ENCODE data around the gene SERHL2.
"Not testable (repeated sequence)": the region's sequence is repeated elsewhere in the genome, so short reads cannot be mapped to it uniquely, and the experiment has no call there.

The SERHL2 gene

GRCh38 chr22:42553475-42554361 lies at the start of gene SERHL2:
Gene SERHL2 (plus strand): TSS chr22:42553956. CDS start chr22:42554021, 65 bp downstream.
- Histone ChIP-seq H3K27me3 (ENCODE audit: insufficient read depth, low read length) (no peaks in the 10 kb centered on the region), H3K4me1 (ENCODE audit: insufficient read depth, low read length) (no peaks in the 10 kb centered on the region), H2AFZ (ENCODE audit: low read depth, low read length) (no peak within 1 kb of the TSS), H3K4me3 (ENCODE audit: low read length) (no peak within 1 kb of the TSS), H3K36me3 (ENCODE audit: insufficient read depth, low read length) (no peaks in the 10 kb centered on the region), H3K9me3 (ENCODE audit: low read length) (peaks cover 2% of the 10 kb centered on the region)

- H3K36me3 ChIP-seq (ENCODE audit: insufficient read depth, low read length); H3K27me3 ChIP-seq (ENCODE audit: insufficient read depth, low read length); H3K4me1 ChIP-seq (ENCODE audit: insufficient read depth, low read length); H3K9me3 ChIP-seq (ENCODE audit: low read length); H2AFZ ChIP-seq (ENCODE audit: low read depth, low read length); H3K4me3 ChIP-seq (ENCODE audit: low read length): not testable (repeated sequence)
Measured at GRCh38 chr22:42508327-42508974, 45.3 kb upstream of the SERHL2 start.

GRCh38 chr22:42508975-42509364 lies 44.8 kb upstream of the SERHL2 start:
- not testable (repeated sequence) for H3K9me3 ChIP-seq (ENCODE audit: low read length); H2AFZ ChIP-seq (ENCODE audit: low read depth, low read length); H3K27me3 ChIP-seq (ENCODE audit: insufficient read depth, low read length); H3K36me3 ChIP-seq (ENCODE audit: insufficient read depth, low read length); H3K4me1 ChIP-seq (ENCODE audit: insufficient read depth, low read length); H3K4me3 ChIP-seq (ENCODE audit: low read length)

- H3K9me3 ChIP-seq (ENCODE audit: low read length): no peaks in the 10 kb centered on the region
- no peak overlapping the region for H2AFZ ChIP-seq (ENCODE audit: low read depth, low read length)
- no peak overlapping the region for H3K4me3 ChIP-seq (ENCODE audit: low read length)
- no peaks in the 10 kb centered on the region for H3K27me3 ChIP-seq (ENCODE audit: insufficient read depth, low read length)
- H3K4me1 ChIP-seq (ENCODE audit: insufficient read depth, low read length): no peaks in the 10 kb centered on the region
- peaks cover 15% of the 10 kb centered on the region for H3K36me3 ChIP-seq (ENCODE audit: insufficient read depth, low read length)
Measured at GRCh38 chr22:42509548-42509947, 44.2 kb upstream of the SERHL2 start.

- H3K4me3 ChIP-seq (ENCODE audit: low read length): no peak overlapping the region
- H3K4me1 ChIP-seq (ENCODE audit: insufficient read depth, low read length): no peaks in the 10 kb centered on the region
- no peaks in the 10 kb centered on the region for H3K9me3 ChIP-seq (ENCODE audit: low read length)
- peaks cover 27% of the 10 kb centered on the region for H3K36me3 ChIP-seq (ENCODE audit: insufficient read depth, low read length)
- H2AFZ ChIP-seq (ENCODE audit: low read depth, low read length): no peak overlapping the region
- H3K27me3 ChIP-seq (ENCODE audit: insufficient read depth, low read length): no peaks in the 10 kb centered on the region
Measured at GRCh38 chr22:42511401-42511891, 42.3 kb upstream of the SERHL2 start.

GRCh38 chr22:42512273-42512990 lies 41.3 kb upstream of the SERHL2 start:
- H3K36me3 ChIP-seq (ENCODE audit: insufficient read depth, low read length): peaks cover 30% of the 10 kb centered on the region
- not testable (repeated sequence) for H3K9me3 ChIP-seq (ENCODE audit: low read length); H3K4me1 ChIP-seq (ENCODE audit: insufficient read depth, low read length); H3K27me3 ChIP-seq (ENCODE audit: insufficient read depth, low read length); H3K4me3 ChIP-seq (ENCODE audit: low read length); H2AFZ ChIP-seq (ENCODE audit: low read depth, low read length)

- not testable (repeated sequence) for H3K9me3 ChIP-seq (ENCODE audit: low read length); H3K4me3 ChIP-seq (ENCODE audit: low read length); H3K4me1 ChIP-seq (ENCODE audit: insufficient read depth, low read length); H2AFZ ChIP-seq (ENCODE audit: low read depth, low read length); H3K27me3 ChIP-seq (ENCODE audit: insufficient read depth, low read length)
- H3K36me3 ChIP-seq (ENCODE audit: insufficient read depth, low read length): peaks cover 32% of the 10 kb centered on the region
Measured at GRCh38 chr22:42514331-42514730, 39.4 kb upstream of the SERHL2 start.

GRCh38 chr22:42515304-42515703 lies 38.5 kb upstream of the SERHL2 start:
- not testable (repeated sequence) for H3K4me1 ChIP-seq (ENCODE audit: insufficient read depth, low read length); H3K27me3 ChIP-seq (ENCODE audit: insufficient read depth, low read length); H2AFZ ChIP-seq (ENCODE audit: low read depth, low read length); H3K9me3 ChIP-seq (ENCODE audit: low read length); H3K4me3 ChIP-seq (ENCODE audit: low read length)
- peaks cover 32% of the 10 kb centered on the region for H3K36me3 ChIP-seq (ENCODE audit: insufficient read depth, low read length)

GRCh38 chr22:42515896-42516295 lies 37.9 kb upstream of the SERHL2 start:
- Histone ChIP-seq H2AFZ (ENCODE audit: low read depth, low read length) (no peak overlapping the region), H3K4me3 (ENCODE audit: low read length) (no peak overlapping the region), H3K36me3 (ENCODE audit: insufficient read depth, low read length) (peaks cover 32% of the 10 kb centered on the region), H3K27me3 (ENCODE audit: insufficient read depth, low read length) (no peaks in the 10 kb centered on the region), H3K9me3 (ENCODE audit: low read length) (no peaks in the 10 kb centered on the region), H3K4me1 (ENCODE audit: insufficient read depth, low read length) (peaks cover 8% of the 10 kb centered on the region)

GRCh38 chr22:42517103-42517502 lies 36.7 kb upstream of the SERHL2 start:
- H3K9me3 ChIP-seq (ENCODE audit: low read length); H3K27me3 ChIP-seq (ENCODE audit: insufficient read depth, low read length); H3K4me1 ChIP-seq (ENCODE audit: insufficient read depth, low read length); H2AFZ ChIP-seq (ENCODE audit: low read depth, low read length); H3K4me3 ChIP-seq (ENCODE audit: low read length): not testable (repeated sequence)
- H3K36me3 ChIP-seq (ENCODE audit: insufficient read depth, low read length): peaks cover 27% of the 10 kb centered on the region

GRCh38 chr22:42518638-42519524 lies 34.9 kb upstream of the SERHL2 start:
- not testable (repeated sequence) for H3K9me3 ChIP-seq (ENCODE audit: low read length); H3K27me3 ChIP-seq (ENCODE audit: insufficient read depth, low read length); H3K4me1 ChIP-seq (ENCODE audit: insufficient read depth, low read length)
- Histone ChIP-seq H3K36me3 (ENCODE audit: insufficient read depth, low read length) (peaks cover 24% of the 10 kb centered on the region), H2AFZ (ENCODE audit: low read depth, low read length) (peak overlapping the region; percentile 51), H3K4me3 (ENCODE audit: low read length) (peak overlapping the region; percentile 56)

GRCh38 chr22:42519525-42520401 lies 34.0 kb upstream of the SERHL2 start, which contains the start of gene RRP7A:
Gene RRP7A (minus strand): TSS chr22:42519796. CDS start chr22:42519786, 10 bp downstream.
- H3K9me3 ChIP-seq (ENCODE audit: low read length): no peaks in the 10 kb centered on the region
- H2AFZ ChIP-seq (ENCODE audit: low read depth, low read length): peak within 1 kb of the TSS; percentile 51
- H3K4me3 ChIP-seq (ENCODE audit: low read length): peak within 1 kb of the TSS; percentile 56
- peaks cover 17% of the 10 kb centered on the region for H3K36me3 ChIP-seq (ENCODE audit: insufficient read depth, low read length)
- no peaks in the 10 kb centered on the region for H3K27me3 ChIP-seq (ENCODE audit: insufficient read depth, low read length)
- peaks cover 8% of the 10 kb centered on the region for H3K4me1 ChIP-seq (ENCODE audit: insufficient read depth, low read length)

Measured in neuron (in vitro differentiated cells).